Measurements from ENCODE around the gene NOL9. TPM values are rescaled to one million over a fixed set of nuclear protein-coding genes. Genes with fewer than 3 reads are reported as not detected.
"Not testable (repeated sequence)": the region's sequence is repeated elsewhere in the genome, so short reads cannot be mapped to it uniquely, and the experiment has no call there.

Gene NOL9
- total RNA-seq, 1 donor from 2014 or later = 49.5 TPM

DNA sequence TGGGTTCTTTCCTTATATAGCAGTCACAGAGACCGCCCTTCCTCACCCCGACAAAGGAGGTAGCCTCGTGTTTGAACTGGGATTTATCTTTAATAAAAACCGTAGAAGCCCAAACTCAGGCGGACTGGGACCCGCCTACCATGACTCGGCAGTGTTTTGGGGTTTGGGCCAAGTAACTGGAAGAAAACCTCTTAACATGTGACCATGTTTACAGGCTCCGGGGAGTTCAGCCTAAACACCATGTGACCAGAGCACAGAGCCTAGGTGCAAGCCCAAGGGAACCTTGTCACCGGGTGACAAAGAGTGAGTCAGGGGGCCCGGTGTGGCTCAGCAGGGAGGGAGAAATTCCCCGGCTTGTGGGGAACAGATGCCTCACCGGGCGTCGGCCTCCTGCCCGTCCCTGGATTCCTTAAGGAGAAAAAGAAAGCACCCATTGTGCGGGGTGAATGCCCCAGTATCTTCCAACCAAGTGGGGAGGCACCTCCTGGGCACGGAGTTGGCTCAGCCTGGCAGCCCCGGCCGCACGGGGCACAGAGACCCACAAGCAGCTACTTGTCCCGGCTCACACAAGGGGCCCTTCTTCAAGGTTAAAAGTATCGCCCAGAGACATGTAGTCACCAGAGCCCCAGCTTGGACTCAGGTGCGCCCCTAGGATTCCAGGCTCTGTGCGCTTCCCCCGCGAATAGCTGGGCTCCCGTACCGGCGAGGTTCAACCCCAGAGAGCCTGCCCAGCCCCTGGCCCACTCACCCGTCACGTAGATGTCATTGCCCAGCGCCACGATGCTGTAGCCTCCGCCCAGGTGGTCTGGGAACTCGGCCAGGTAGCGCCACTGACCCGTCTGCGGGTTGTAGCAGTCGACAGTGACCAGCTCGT is 47.0 kb upstream of the NOL9 start:
- H3K4me1 Mint-ChIP-seq (ENCODE audit: low read depth) = peaks cover 23% of the 10 kb centered on the region
- peak overlapping the region; percentile 96 for H3K27ac Mint-ChIP-seq
- no peaks in the 10 kb centered on the region for H3K9me3 Mint-ChIP-seq (ENCODE audit: low read depth)
- peaks cover under 1% of the 10 kb centered on the region for H3K36me3 Mint-ChIP-seq (ENCODE audit: insufficient read depth)
- DNase-seq (ENCODE audit: low spot score, unreplicated experiment) = no peak
- no peaks in the 10 kb centered on the region for H3K27me3 Mint-ChIP-seq
- TF ChIP-seq, protein P1, sequence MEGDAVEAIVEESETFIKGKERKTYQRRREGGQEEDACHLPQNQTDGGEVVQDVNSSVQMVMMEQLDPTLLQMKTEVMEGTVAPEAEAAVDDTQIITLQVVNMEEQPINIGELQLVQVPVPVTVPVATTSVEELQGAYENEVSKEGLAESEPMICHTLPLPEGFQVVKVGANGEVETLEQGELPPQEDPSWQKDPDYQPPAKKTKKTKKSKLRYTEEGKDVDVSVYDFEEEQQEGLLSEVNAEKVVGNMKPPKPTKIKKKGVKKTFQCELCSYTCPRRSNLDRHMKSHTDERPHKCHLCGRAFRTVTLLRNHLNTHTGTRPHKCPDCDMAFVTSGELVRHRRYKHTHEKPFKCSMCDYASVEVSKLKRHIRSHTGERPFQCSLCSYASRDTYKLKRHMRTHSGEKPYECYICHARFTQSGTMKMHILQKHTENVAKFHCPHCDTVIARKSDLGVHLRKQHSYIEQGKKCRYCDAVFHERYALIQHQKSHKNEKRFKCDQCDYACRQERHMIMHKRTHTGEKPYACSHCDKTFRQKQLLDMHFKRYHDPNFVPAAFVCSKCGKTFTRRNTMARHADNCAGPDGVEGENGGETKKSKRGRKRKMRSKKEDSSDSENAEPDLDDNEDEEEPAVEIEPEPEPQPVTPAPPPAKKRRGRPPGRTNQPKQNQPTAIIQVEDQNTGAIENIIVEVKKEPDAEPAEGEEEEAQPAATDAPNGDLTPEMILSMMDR (IDR thresholded peaks at IDR 0.05; ENCODE audit: unreplicated experiment) = no peak
- H3K4me3 Mint-ChIP-seq (ENCODE audit: low read depth) = peak overlapping the region; percentile 87

DNA sequence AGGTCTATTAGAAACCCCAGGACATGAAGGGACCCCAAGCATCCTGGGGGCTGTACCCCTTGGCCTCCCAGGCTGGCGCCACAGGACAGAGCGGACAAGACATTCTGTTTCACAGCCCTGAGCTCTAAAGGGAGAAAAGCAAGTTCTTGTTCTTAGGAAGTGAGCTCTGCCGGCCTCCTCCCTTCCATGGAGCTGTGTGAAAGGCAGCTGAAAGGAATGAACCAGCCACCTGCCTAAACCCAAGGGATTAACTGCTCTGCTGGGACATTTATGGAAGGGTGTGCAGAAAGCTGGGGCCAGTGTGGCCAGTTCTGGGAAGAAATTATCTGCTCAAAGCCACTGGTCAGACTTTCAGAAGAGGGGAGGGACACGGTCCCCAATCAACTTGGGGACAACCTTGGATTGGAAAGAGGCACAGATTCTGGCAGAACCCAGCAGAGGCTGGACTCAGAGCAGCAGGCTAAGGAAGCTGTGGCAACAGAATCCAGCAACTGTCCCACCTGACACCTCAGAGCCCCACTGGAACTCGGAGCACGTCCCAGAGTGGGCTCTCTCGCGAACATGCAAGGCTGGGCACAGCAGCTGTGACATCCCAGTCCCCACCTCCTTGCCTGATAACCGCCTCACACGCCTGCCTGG is 46.2 kb upstream of the NOL9 start:
- peaks cover 23% of the 10 kb centered on the region for H3K4me1 Mint-ChIP-seq (ENCODE audit: low read depth)
- H3K27ac Mint-ChIP-seq = peak overlapping the region; percentile 96
- H3K9me3 Mint-ChIP-seq (ENCODE audit: low read depth) = no peaks in the 10 kb centered on the region
- TF ChIP-seq, protein P1 (IDR thresholded peaks at IDR 0.05; ENCODE audit: unreplicated experiment) = no peak
- H3K4me3 Mint-ChIP-seq (ENCODE audit: low read depth) = peak overlapping the region; percentile 87
- H3K27me3 Mint-ChIP-seq = no peaks in the 10 kb centered on the region
- DNase-seq (ENCODE audit: low spot score, unreplicated experiment) = no peak
- H3K36me3 Mint-ChIP-seq (ENCODE audit: insufficient read depth) = peaks cover 5% of the 10 kb centered on the region

DNA sequence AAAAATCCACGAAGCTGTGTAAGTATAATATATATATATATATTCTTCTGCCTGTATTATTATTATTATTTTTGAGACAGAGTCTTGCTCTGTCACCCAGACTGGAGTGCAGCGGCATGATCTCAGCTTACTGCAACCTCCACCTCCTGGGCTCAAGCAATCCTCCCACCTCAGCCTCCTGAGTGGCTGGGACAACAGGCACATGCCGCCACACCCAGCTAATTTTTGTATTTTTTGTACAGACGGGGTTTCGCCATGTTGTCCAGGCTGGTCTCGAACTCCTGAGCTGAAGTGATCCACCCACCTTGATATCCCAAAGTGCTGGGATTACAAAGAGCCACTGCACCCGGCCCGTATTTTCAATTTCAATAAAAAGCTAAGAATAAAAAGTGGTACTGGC is 45.7 kb upstream of the NOL9 start:
- H3K9me3 Mint-ChIP-seq (ENCODE audit: low read depth) = not testable (repeated sequence)

DNA sequence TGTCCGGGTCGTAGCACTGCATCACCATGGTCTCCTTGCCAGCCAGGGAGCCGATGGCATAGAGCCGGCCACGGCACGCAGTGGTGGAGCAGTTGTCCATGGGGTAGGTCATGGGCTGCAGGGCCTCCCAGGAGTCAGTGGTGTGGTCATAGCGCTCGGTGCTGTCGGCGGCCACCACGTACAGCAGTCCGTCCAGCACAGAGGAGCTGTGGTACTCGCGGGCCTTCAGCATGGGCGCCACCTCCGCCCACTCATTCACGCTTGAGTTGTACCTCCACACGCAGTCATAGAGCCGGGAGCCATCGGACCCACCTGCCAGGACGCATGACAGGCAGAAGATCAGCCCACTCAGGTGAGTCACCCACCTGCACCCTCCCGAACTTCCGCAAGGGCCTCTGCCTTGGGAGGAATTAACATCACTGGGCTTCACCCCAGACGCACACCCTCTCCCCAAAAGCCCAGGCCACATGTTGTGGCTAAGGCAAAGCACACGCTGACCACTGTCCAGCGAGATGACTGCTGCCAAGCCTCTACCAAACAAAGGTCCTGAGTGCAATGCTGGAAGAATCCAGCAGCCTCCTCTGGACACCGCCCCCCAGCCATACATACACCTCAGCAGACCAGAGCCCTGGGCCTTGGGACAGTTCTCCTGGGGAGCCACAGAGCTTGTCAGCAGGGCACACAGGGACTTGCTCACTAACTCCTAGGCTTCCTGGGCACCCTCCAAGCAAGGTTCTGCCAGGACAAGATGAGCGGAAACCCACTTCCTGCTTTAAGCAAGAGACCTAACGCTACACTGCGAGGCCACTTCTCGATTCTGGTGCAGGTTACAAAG is 45.0 kb upstream of the NOL9 start:
- TF ChIP-seq, protein P1 (IDR thresholded peaks at IDR 0.05; ENCODE audit: unreplicated experiment) = no peak

More for the DNA sequence above, 45.7 kb upstream of the NOL9 start:
- H3K36me3 Mint-ChIP-seq (ENCODE audit: insufficient read depth); DNase-seq (ENCODE audit: low spot score, unreplicated experiment); H3K27me3 Mint-ChIP-seq: not testable (repeated sequence)
- peaks cover 23% of the 10 kb centered on the region for H3K4me1 Mint-ChIP-seq (ENCODE audit: low read depth)
- peak overlapping the region; percentile 96 for H3K27ac Mint-ChIP-seq
- peak overlapping the region; percentile 87 for H3K4me3 Mint-ChIP-seq (ENCODE audit: low read depth)

DNA sequence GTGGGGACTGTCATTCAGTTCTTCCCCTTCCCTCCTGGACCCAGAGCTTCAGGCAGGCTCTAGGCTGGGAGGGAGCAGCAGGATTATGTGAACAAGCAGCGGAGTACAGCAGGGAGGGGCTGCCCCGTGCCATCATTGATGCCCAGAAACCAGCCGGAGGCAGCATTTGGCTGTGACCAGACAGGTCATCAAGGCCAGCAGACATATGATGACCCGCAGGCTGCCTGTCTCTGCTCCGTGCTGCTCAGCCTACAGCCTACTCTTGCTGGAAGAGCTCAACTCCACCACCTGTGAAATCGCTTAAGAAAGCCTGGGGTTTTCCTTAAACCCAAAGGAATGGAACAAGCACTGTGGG is 43.4 kb upstream of the NOL9 start:
- H3K27me3 Mint-ChIP-seq = no peaks in the 10 kb centered on the region
- H3K36me3 Mint-ChIP-seq (ENCODE audit: insufficient read depth) = peaks cover 8% of the 10 kb centered on the region
- no peaks in the 10 kb centered on the region for H3K9me3 Mint-ChIP-seq (ENCODE audit: low read depth)
- TF ChIP-seq, protein P1 (IDR thresholded peaks at IDR 0.05; ENCODE audit: unreplicated experiment) = no peak
- no peak for DNase-seq (ENCODE audit: low spot score, unreplicated experiment)
- H3K4me1 Mint-ChIP-seq (ENCODE audit: low read depth) = peaks cover 13% of the 10 kb centered on the region
- no peak overlapping the region for H3K4me3 Mint-ChIP-seq (ENCODE audit: low read depth)
- no peak overlapping the region for H3K27ac Mint-ChIP-seq

More for the DNA sequence above, 45.0 kb upstream of the NOL9 start:
- peaks cover 22% of the 10 kb centered on the region for H3K4me1 Mint-ChIP-seq (ENCODE audit: low read depth)
- peaks cover 5% of the 10 kb centered on the region for H3K36me3 Mint-ChIP-seq (ENCODE audit: insufficient read depth)
- no peaks in the 10 kb centered on the region for H3K9me3 Mint-ChIP-seq (ENCODE audit: low read depth)
- peak overlapping the region; percentile 24 for H3K27ac Mint-ChIP-seq
- no peaks in the 10 kb centered on the region for H3K27me3 Mint-ChIP-seq
- H3K4me3 Mint-ChIP-seq (ENCODE audit: low read depth) = peak overlapping the region; percentile 26
- no peak for DNase-seq (ENCODE audit: low spot score, unreplicated experiment)
